PC-3 (cell line): ENCODE data around the gene COG5.

Experiments used
- CTCF ChIP-seq: fragments of 300-600 bp; sonication (generic); conservative IDR thresholded peaks from 2 replicates; pipeline ENCODE4 v1.5.1; 2017; ENCODE audit warnings: antibody characterized with exemption, low read depth, mild to moderate bottlenecking, low read length
- EZH2 ChIP-seq: fragments of 300-600 bp; sonication (generic); IDR thresholded peaks from one replicate; pipeline ENCODE4 v1.6.1; 2017; ENCODE audit warnings: antibody characterized with exemption, mild to moderate bottlenecking, low read length; ENCODE audit not compliant: unreplicated experiment
- EZH2phosphoT487 ChIP-seq: fragments of 300-600 bp; sonication (generic); IDR thresholded peaks from 2 replicates; pipeline ENCODE4 v1.6.1; 2018; ENCODE audit warnings: mild to moderate bottlenecking, antibody characterized with exemption, low read length, borderline replicate concordance

DNA sequence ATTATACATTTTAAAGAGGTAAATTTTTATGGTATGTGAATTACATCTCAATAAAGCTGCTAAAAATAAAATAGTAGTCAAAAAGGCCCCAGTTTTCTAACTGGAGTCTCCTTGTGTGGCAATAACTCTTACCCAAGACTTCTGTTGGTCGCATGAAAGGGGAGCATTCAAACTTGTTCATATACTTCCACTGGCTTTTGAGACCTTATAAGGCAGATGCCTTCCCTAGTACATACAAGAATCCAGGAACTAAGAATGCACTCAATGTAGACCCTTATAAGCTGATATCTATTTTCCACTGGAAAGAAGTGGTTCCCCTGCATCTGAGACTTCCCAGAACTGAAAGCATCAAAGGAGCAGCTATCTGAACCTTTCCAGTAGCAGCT lies 29.3 kb upstream of the COG5 start:
- TF ChIP-seq CTCF (no peak), EZH2 (no peak), EZH2phosphoT487 (no peak)
